ENCODE data around the gene XXYLT1.

DNA sequence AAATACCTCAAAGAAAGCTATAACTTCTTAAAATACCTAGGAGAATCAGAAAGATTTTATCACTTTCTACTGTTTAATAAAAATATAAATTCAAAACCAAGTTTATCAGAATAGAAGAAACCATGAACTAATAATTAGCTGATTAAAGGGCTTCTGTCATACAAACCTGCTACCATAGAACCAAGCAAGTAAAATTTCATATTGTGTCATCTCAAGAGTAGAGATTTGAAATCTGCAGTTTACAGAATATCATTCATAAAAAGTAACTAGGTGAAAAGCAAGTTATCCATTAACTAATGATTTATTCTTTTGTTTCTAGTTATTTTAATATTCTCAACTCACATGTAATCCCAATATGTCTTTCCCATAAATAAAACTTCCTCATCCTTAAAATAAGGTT is 36.8 kb upstream of the XXYLT1 start:
- TF ChIP-seq POLR2A (IDR thresholded peaks at IDR 0.05; ENCODE audit: low read depth, low read length) = no peak
- TF ChIP-seq TAF1 (IDR thresholded peaks at IDR 0.05; ENCODE audit: borderline replicate concordance, low read depth, low read length) = no peak
